K562 (cell line): Measurements from ENCODE around the gene FNBP1.
"Not testable (repeated sequence)": the region's sequence is repeated elsewhere in the genome, so short reads cannot be mapped to it uniquely, and the experiment has no call there.

Experiments used
- CBX5 ChIP-seq: IDR thresholded peaks from 2 replicates; pipeline ENCODE4 v1.6.1; 2014; ENCODE audit warnings: low read depth, borderline replicate concordance
- E2F6 ChIP-seq, 2 experiments: IDR thresholded peaks; 2 replicates each; pipeline ENCODE4 v1.6.1; 2011; ENCODE audit warnings: borderline replicate concordance in 1 of 2, control low read depth in 1 of 2, low read depth in 1 of 2, low read length in 1 of 2, mild to moderate bottlenecking in 1 of 2, mixed read lengths in 1 of 2, moderate library complexity in 1 of 2; ENCODE audit not compliant: insufficient read depth in 1 of 2, insufficient read length in 1 of 2, poor library complexity in 1 of 2, severe bottlenecking in 1 of 2; ENCODE audit errors: extremely low read depth in 1 of 2
- EHMT2 ChIP-seq: fragments of 450-650 bp; IDR thresholded peaks from 2 replicates; pipeline ENCODE4 v1.6.1; 2018; ENCODE audit warnings: antibody characterized with exemption
- KLF6 ChIP-seq: fragments of 250-450 bp; sonication (Bioruptor Pico); IDR thresholded peaks from 2 replicates; pipeline ENCODE4 v1.4.0; 2020; ENCODE audit warnings: mild to moderate bottlenecking, moderate library complexity, borderline replicate concordance
- MAFK ChIP-seq: IDR thresholded peaks from 2 replicates; pipeline ENCODE4 v1.6.1; 2011; ENCODE audit warnings: low read length, improper control_type of control experiment
- MYBL2 ChIP-seq, 2 experiments: fragments of 450-650 bp in 1 of 2; sonication (generic) in 1 of 2; formaldehyde crosslinking in 1 of 2; IDR thresholded peaks; 2 replicates each; pipeline versions ENCODE4 v1.6.1 to v1.8.1; 2017 to 2022; ENCODE audit warnings: borderline replicate concordance in 1 of 2, inconsistent platforms in 1 of 2, low read depth in 1 of 2, mild to moderate bottlenecking in 1 of 2, missing genetic modification reagents in 1 of 2, moderate library complexity in 1 of 2
- NCOA6 ChIP-seq: fragments of 450-650 bp; IDR thresholded peaks from 2 replicates; pipeline ENCODE4 v1.6.1; 2017; ENCODE audit warnings: mild to moderate bottlenecking
- SMARCC2 ChIP-seq: fragments of 450-650 bp; IDR thresholded peaks from 2 replicates; pipeline ENCODE4 v1.6.1; 2017; ENCODE audit warnings: antibody characterized with exemption, moderate library complexity, mild to moderate bottlenecking, low read depth
- SRF ChIP-seq, 2 experiments: fragments of 250-450, 450-650 bp in 1 of 2; sonication (Bioruptor Pico) in 1 of 2; sonication (generic) in 1 of 2; formaldehyde crosslinking; IDR thresholded peaks; 2 replicates each; pipeline versions ENCODE4 v1.5.0 to v1.5.1; 2020 to 2022; ENCODE audit warnings: mild to moderate bottlenecking in 1 of 2, missing genetic modification reagents in 1 of 2
- ZFP36 ChIP-seq: fragments of 150-350 bp; IDR thresholded peaks from 2 replicates; pipeline ENCODE4 v1.6.1; 2018; ENCODE audit warnings: low read length, low read depth; ENCODE audit not compliant: partially characterized antibody
- TF ChIP-seq, protein P1 (sequence below), 2 experiments: fragments of 450-650 bp; formaldehyde crosslinking in 1 of 2; IDR thresholded peaks; 2 replicates each; pipeline versions ENCODE4 v1.4.0 to v1.6.1; 2014 to 2020; ENCODE audit warnings: mild to moderate bottlenecking in 2 of 2, borderline replicate concordance in 1 of 2, low read depth in 1 of 2
- TF ChIP-seq, protein P2 (sequence below): sonication (generic); formaldehyde crosslinking; IDR thresholded peaks from 2 replicates; pipeline ENCODE4 v1.5.0; 2020; ENCODE audit warnings: missing genetic modification reagents
- TF ChIP-seq, protein P3 (sequence below), 3 experiments: IDR thresholded peaks in 2 of 3; conservative IDR thresholded peaks in 1 of 3; 2 replicates each; pipeline ENCODE4 v1.5.1; 2011 to 2012; ENCODE audit warnings: low read length in 3 of 3, mild to moderate bottlenecking in 3 of 3, control low read depth in 2 of 3, improper control_type of control experiment in 1 of 3, inconsistent platforms in 1 of 3, low read depth in 1 of 3, mixed read lengths in 1 of 3, moderate library complexity in 1 of 3; ENCODE audit not compliant: insufficient read depth in 2 of 3

GRCh38 chr9:130006952-130007351, 36.0 kb downstream of the FNBP1 start:
- TF ChIP-seq MAFK; SRF (CRISPR knock-in tag; IDR thresholded peaks at IDR 0.05); E2F6 (IDR thresholded peaks at IDR 0.05; ENCODE audit: borderline replicate concordance in 1 of 2, extremely low read depth in 1 of 2, insufficient read depth in 1 of 2, insufficient read length in 1 of 2, low read depth in 1 of 2, low read length in 1 of 2, poor library complexity in 1 of 2, severe bottlenecking in 1 of 2); SMARCC2; KLF6 (CRISPR knock-in tag); MYBL2 (IDR thresholded peaks at IDR 0.05; ENCODE audit: low read depth); MYBL2 (CRISPR knock-in tag; IDR thresholded peaks at IDR 0.05; ENCODE audit: borderline replicate concordance); CBX5; NCOA6; EHMT2; ZFP36: not testable (repeated sequence)
- TF ChIP-seq, protein P1, sequence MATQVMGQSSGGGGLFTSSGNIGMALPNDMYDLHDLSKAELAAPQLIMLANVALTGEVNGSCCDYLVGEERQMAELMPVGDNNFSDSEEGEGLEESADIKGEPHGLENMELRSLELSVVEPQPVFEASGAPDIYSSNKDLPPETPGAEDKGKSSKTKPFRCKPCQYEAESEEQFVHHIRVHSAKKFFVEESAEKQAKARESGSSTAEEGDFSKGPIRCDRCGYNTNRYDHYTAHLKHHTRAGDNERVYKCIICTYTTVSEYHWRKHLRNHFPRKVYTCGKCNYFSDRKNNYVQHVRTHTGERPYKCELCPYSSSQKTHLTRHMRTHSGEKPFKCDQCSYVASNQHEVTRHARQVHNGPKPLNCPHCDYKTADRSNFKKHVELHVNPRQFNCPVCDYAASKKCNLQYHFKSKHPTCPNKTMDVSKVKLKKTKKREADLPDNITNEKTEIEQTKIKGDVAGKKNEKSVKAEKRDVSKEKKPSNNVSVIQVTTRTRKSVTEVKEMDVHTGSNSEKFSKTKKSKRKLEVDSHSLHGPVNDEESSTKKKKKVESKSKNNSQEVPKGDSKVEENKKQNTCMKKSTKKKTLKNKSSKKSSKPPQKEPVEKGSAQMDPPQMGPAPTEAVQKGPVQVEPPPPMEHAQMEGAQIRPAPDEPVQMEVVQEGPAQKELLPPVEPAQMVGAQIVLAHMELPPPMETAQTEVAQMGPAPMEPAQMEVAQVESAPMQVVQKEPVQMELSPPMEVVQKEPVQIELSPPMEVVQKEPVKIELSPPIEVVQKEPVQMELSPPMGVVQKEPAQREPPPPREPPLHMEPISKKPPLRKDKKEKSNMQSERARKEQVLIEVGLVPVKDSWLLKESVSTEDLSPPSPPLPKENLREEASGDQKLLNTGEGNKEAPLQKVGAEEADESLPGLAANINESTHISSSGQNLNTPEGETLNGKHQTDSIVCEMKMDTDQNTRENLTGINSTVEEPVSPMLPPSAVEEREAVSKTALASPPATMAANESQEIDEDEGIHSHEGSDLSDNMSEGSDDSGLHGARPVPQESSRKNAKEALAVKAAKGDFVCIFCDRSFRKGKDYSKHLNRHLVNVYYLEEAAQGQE (IDR thresholded peaks at IDR 0.05; ENCODE audit: borderline replicate concordance) = not testable (repeated sequence)
- TF ChIP-seq, protein P1 (CRISPR knock-in tag; IDR thresholded peaks at IDR 0.05; ENCODE audit: low read depth) = not testable (repeated sequence)
- TF ChIP-seq, protein P2, sequence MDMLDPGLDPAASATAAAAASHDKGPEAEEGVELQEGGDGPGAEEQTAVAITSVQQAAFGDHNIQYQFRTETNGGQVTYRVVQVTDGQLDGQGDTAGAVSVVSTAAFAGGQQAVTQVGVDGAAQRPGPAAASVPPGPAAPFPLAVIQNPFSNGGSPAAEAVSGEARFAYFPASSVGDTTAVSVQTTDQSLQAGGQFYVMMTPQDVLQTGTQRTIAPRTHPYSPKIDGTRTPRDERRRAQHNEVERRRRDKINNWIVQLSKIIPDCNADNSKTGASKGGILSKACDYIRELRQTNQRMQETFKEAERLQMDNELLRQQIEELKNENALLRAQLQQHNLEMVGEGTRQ (CRISPR knock-in tag) = not testable (repeated sequence)
- TF ChIP-seq, protein P3, sequence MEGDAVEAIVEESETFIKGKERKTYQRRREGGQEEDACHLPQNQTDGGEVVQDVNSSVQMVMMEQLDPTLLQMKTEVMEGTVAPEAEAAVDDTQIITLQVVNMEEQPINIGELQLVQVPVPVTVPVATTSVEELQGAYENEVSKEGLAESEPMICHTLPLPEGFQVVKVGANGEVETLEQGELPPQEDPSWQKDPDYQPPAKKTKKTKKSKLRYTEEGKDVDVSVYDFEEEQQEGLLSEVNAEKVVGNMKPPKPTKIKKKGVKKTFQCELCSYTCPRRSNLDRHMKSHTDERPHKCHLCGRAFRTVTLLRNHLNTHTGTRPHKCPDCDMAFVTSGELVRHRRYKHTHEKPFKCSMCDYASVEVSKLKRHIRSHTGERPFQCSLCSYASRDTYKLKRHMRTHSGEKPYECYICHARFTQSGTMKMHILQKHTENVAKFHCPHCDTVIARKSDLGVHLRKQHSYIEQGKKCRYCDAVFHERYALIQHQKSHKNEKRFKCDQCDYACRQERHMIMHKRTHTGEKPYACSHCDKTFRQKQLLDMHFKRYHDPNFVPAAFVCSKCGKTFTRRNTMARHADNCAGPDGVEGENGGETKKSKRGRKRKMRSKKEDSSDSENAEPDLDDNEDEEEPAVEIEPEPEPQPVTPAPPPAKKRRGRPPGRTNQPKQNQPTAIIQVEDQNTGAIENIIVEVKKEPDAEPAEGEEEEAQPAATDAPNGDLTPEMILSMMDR (IDR thresholded peaks at IDR 0.05 in 2 of 3, conservative IDR thresholded peaks at IDR 0.05 in 1 of 3; ENCODE audit: insufficient read depth in 2 of 3, low read depth in 1 of 3, low read length in 3 of 3) = not testable (repeated sequence)
